Astrocyte of the hippocampus (primary cell): Measurements from ENCODE around the gene ABLIM3.

Experiments
- DNase-seq: peaks from one replicate; pipeline ENCODE4 v3.0.0; 2011; ENCODE audit warnings: low read depth, low spot score

The ABLIM3 gene

GRCh38 chr5:149304195-149305078, 163.1 kb downstream of the ABLIM3 start:
- DNase-seq = no peak

- no peak for DNase-seq
These were observed 168.1 kb downstream of the ABLIM3 start for GRCh38 chr5:149309354-149309753.
